PC-3 (cell line): ENCODE results near the gene QPRT.

Experiments
- EZH2 ChIP-seq: fragments of 300-600 bp; sonication (generic); IDR thresholded peaks from one replicate; pipeline ENCODE4 v1.6.1; 2017; ENCODE audit warnings: antibody characterized with exemption, mild to moderate bottlenecking, low read length; ENCODE audit not compliant: unreplicated experiment
- EZH2phosphoT487 ChIP-seq: fragments of 300-600 bp; sonication (generic); IDR thresholded peaks from 2 replicates; pipeline ENCODE4 v1.6.1; 2018; ENCODE audit warnings: mild to moderate bottlenecking, antibody characterized with exemption, low read length, borderline replicate concordance
- TF ChIP-seq, protein P1 (sequence below): fragments of 300-600 bp; sonication (generic); conservative IDR thresholded peaks from 2 replicates; pipeline ENCODE4 v1.5.1; 2017; ENCODE audit warnings: antibody characterized with exemption, low read depth, mild to moderate bottlenecking, low read length

DNA sequence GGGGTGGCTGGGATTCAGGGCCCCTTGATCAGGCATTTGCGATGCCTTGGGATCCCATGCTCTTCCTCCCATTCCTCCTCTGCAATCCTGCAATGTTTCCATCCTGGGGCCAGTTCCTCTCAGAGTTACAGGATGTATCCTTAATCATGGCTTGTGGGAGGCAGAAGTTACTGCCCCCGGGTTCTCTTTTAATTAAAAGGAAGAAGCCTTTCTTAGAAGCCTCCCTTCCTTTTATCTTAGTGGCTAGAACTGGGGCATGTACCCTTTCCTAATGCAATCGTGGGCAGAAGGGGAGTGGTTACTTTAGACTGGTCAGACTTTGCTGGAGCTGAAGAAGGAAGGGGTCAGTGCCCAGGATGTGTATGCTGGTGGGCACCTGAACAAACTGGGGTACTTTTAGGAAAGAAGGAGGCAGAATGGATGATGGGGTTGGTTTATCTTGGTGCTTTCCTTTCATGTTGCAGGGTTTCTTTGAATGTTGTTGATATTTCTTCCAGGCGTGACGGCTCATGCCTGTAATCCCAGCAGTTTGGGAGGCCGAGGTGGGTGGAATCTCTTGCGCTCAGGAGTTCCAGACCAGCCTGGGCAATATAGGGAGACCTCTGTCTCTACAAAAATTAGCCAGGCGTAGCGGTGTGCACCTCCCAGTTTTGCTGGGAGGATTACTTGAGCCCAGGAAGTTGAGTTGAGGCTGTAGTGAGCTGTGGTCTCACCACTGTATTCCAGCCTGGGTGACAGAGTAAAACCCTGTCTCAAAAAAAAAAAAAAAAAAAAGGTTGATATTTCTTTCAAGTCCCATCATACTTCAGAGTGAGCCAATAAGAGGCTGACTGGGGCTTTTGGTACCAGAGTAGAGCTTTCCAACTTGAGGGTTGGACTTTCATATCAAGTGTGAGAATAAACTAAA, 29.1 kb upstream of the QPRT start:
- TF ChIP-seq EZH2 = no peak
- TF ChIP-seq, protein P1, sequence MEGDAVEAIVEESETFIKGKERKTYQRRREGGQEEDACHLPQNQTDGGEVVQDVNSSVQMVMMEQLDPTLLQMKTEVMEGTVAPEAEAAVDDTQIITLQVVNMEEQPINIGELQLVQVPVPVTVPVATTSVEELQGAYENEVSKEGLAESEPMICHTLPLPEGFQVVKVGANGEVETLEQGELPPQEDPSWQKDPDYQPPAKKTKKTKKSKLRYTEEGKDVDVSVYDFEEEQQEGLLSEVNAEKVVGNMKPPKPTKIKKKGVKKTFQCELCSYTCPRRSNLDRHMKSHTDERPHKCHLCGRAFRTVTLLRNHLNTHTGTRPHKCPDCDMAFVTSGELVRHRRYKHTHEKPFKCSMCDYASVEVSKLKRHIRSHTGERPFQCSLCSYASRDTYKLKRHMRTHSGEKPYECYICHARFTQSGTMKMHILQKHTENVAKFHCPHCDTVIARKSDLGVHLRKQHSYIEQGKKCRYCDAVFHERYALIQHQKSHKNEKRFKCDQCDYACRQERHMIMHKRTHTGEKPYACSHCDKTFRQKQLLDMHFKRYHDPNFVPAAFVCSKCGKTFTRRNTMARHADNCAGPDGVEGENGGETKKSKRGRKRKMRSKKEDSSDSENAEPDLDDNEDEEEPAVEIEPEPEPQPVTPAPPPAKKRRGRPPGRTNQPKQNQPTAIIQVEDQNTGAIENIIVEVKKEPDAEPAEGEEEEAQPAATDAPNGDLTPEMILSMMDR = no peak
- TF ChIP-seq EZH2phosphoT487 = no peak
